NCI-H2029 (cell line): ENCODE data around the gene EML6.

Experiments used
- DNase-seq: peaks from one replicate; lab custom pipeline; 2025; lab: John Stamatoyannopoulos, UW

EML6 gene

DNA sequence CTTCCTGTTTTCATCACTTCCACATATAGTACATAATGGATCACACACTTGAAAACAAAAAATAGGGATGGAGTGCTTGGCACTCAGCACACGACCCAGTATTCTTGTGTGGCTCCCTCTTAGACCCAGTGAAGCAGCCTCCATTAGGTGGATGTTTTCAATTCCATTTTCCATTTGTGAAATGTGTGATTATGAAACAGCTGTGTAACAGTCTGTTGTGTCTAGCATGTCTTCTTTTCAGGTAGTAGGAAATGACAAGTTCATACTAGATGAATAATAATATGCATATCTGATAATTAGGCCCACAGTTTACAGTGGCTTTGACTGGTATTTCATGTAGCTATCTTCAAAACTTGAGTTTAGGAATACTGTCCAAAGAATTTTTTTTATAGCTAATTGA, 35.5 kb downstream of the EML6 start:
- DNase-seq = no peak

DNA sequence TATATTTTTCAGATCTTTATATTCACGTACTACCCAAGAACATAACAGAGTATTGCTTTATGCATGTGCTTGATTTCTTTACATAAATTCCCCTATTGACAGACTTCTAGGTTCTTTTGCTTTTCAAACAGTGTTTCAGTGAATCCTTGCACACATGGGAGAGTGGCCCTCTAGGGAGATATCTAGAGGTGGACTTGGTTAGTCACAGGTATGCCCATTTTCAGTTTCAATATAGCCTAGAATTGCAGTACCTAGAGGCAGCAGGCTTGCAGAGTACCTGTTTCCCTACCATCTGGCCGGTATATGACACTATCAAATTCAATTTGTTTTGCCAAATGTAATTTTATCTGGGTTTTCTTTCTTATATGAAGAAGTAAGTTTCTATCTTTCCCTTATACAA, 36.8 kb downstream of the EML6 start:
- no peak for DNase-seq

DNA sequence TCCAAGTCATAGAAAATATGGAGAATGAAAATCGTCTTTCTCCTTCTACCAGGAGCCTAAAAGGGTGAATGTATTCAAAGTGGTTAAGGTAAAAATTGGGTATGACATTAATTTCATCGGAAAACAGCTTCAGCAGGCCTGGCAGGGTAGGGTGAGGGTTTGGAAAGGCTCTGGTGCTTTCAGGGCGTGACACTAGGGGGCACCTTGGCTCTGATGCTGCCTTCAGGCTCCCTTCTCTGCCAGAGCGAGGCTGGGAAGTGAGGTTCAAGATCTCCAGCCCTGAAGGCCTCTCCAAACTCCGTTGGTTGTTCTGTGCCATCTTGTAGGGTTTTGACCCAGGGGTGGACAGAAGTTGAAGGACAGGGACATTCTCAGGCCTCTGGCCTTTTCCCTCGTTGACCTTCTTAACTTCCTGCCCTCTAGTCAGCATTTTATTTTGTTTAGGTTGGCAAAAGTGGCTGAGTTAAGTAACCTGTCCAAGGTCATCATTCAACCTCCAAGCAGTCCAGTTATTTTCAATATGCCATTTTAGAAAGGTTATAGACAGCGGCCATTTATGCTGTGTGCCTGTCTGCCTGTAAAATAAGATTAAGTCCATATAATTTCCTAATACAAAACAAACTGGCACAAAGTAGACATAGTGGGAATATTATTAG, 40.3 kb downstream of the EML6 start:
- DNase-seq = no peak

DNA sequence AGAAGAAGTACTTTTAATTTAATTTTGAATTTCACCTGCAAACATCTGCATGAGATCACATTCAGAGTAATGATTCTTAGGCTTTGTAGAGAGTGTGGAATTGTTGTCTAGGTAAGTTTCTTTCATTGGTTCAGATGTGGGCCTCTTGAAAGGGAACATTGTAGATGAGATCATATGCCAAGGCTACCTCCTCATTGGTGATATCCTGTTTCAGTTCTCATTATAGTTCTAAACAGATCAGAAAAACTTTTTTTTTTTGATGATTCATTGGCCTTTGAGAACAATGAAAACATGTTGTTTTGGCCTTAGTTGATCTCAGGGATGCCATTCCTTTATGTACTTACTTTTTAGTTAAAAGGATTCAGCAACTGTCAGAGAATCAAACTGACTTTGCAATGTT, 44.5 kb downstream of the EML6 start:
- no peak for DNase-seq

DNA sequence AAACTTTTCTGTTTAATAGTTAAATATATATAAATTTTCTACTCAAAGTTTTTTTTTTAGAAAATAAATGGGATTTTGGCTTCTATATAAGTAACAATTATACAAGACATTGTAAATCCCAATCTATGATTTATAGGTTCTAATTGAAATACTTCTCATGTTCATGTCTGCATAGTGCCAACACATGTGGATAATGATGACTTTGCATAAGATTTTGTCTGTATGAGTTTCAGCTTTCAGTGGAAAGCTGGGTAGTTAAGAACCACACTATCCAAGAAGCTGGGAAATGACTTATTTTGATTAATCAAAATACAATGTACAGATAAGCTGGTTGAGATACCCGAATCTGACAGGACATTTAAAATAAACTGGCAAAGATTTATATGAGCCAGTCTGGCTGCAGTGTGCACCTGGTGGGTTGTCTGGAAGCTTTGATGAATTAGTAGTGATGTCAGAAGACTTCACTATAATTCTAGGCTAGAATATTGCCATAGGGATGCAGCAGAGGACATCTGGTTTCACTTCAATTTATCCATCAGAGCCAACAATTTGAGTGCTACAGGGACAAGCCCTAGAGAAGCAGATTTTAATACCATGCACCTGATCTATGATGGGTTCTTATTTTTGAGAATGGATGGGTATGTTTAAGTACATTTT, 45.4 kb downstream of the EML6 start:
- no peak for DNase-seq

DNA sequence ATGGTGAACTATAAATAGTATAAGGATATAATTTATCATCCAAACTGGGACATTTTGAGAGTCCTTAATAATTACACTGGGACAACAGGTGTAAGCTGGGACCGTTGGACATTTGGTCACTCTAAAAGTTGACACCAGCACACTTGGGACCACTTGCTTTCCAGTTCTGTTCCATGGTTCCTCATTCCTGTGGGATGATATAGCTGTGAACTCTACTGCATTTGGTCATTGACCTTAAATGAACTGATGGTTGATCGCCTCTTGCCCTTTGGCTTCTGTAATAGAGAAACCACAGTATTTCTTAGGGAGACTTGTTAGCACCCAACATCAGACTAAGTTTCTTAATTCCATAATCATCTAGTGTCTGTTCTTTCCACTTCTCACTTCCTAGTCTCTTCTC, 46.7 kb downstream of the EML6 start:
- no peak for DNase-seq

DNA sequence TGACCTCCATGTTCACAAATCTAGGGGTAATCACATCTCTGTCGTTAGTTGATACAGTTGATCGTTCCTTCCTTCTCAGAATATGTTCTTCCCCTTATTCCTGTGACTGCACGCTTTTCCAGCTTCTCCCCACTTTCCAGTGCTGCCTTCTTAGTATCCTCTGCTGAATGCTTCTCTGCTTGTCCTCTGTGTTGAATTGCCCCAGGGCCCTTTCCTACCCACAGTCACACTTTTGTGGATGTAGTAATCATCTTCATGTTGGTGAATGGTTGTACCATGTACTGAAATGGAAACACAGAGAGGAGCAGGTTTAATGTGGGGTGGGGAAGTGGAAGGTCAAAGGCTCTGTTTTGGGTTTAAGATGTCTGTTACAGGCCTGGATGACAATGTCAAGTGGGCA, 47.2 kb downstream of the EML6 start:
- DNase-seq = no peak

DNA sequence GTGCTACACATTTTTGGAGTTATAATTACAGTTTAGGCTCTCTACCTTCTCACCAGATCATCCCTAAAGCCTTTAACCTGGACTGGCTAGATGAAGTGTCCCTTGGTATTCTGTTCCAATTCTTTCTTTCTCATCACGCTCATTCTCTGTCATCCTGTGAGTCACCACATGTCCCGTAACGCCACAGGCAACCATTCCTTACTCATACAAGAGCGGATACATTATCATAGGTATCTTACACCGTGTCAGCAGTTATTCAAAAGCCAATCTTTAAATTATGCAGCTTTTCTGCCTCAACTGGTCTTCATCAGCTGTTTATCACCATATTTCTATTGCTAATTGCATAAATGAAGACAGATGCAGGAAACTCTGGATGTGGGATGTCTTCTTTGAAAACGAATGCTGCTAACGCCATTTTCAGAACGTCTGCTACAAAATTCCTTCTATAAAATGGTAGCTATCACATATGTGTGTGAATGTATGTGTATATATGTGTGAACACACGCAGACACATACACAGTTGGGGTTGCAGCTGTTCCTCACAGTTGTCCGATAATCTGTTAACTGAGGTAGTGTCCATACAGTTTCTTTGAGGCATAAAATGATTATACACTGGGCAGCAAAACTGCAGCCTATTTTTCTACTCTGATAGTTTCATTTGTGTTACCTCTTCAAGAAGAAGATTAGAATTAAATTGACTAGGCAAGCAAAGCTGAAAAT, 47.9 kb downstream of the EML6 start:
- no peak for DNase-seq

DNA sequence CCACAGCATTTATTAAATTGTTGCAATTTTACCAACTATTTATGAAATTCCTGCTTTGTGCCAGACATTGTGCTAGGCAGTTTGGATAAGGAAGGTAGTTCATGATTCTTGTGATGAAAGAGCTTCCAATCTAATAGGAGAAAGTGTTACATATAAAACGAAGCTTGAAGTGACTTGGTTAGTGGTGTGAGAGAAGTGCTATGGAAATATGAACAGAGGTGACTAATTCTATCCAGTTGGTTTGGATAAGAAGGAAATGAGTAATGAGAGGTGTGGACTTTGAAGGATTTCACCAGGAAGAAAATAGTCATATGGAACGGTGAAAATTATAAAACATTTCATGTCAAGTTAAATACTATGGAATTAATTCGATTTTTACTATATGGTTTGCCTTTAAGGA, 48.6 kb downstream of the EML6 start:
- no peak for DNase-seq

DNA sequence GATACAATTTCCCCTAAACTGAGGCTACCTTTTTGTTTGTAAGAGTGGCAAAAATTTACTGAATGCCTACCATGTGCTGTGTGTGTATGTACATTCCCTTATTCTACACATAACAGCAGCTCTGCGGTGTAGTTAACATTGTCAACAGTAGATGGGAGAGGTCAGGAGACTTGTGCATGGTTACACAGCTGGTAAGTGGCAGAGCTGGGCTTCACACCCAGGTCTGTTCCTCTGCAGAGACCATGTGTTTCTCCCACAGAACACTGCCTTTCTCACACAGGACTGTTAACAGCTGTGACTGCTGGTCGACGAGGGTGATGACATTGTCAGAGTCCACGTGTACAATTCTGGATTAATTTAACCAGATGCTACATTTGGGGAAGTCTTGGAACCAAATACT, 49.1 kb downstream of the EML6 start:
- DNase-seq = no peak

DNA sequence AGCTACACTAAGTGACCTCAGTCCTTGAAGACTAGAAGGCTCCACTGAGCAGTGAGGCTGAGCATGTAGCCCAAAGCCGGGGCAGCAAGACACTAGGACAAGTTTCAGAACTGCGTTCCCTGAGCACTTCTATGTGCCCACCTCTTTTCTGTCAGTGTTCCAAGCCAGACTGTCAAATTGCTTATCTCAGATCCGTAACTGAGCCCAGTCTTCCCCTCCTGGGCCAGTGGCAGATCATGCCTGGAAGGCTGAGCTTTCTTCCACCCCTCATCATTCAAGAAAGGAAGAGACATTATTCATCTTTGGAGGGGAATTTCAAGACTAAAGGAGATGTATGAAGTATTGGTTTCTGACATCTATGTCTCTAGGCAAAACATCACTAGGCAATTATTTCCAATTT, 49.8 kb downstream of the EML6 start:
- no peak for DNase-seq

DNA sequence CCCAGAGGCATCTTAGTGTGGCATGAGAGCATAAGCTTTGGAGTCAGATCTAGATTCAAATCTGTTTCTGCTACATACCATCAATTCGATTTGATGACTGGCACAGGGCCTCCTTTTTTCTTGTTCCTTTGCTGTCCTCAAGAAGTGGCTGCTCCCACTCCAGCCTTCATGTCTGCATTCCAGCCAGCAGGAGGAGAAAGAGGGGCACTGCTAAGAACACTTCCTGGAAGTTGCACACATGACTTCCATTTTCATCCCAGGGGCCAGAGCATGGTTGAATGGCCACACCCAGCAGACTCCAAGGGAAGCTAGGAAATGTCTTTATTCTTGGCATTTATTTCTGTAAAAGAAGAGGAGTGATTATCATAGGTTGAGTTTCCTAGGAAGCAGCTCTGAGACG, 50.4 kb downstream of the EML6 start:
- DNase-seq = no peak

DNA sequence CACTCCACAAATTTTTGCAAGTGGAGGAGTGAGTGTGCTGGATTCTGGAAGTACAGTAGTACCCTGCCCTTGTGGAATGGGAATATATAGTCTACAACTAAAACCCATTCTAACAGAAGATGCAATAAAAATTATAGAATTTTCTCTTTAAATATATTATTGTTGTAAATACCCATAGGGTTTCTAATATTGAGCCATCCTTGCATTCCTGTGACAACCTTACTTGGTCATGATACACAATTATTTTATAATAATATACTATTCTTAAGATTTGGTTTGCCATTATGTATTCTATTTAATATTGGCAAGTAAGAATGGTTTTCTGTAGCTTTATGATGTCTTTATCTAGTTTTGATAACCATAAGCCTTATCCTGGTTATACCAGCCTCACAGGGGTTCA, 52.2 kb downstream of the EML6 start:
- DNase-seq = no peak

DNA sequence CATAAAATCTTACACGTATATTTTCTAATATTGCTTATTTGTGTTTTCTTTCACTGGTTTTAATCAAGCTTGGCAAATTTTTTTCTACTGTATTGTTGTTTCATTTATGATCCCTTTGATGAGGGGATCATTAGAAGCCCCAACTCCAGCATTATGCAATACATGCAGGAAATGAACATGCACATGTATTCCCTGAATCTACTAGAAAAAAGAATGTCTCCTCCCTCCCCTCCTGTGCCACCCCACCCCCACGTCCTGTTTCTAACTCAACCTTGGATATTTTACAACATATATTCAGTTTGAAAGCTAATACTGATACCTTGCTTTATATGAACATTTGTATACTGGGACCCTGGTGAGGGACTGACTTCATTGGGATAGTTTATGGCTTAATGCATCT, 53.0 kb downstream of the EML6 start:
- DNase-seq = no peak

DNA sequence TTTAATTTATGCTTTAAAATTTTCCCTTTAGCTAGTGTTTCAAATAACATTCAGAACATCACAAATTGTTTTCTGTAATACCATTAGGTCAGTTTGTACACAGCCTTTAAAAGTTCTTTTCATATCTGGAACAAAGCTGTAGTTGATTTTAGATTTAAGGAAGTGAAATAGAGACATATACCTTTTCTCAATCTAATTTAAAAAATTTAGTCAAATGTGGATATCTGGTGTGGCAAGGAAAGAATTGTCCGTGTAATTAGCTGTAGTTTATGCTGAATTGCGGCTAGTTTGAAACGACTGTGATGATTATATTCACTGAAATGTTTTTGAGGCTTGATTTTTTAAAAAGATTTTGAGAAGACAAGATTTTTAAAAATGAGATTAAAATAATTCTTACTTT, 59.9 kb downstream of the EML6 start:
- no peak for DNase-seq

DNA sequence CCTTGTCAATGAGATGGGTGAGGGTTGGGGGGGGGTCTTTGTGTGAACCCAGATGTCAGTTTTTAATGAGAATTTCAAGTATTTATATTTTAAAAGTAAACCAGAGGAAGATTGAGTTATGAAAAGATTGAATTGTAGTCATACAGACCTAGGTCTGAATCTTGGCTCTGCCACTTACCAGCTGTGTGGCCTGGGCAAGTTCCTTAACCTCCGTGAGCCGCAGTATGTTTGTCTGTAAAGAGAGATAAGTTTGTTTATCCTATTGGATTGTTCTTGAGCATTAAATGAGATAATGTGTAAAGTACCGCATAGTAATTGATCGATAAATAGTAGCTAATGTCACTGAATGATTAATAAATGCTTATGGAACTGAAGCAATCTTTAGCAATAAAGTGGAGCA, 63.8 kb downstream of the EML6 start:
- no peak for DNase-seq

DNA sequence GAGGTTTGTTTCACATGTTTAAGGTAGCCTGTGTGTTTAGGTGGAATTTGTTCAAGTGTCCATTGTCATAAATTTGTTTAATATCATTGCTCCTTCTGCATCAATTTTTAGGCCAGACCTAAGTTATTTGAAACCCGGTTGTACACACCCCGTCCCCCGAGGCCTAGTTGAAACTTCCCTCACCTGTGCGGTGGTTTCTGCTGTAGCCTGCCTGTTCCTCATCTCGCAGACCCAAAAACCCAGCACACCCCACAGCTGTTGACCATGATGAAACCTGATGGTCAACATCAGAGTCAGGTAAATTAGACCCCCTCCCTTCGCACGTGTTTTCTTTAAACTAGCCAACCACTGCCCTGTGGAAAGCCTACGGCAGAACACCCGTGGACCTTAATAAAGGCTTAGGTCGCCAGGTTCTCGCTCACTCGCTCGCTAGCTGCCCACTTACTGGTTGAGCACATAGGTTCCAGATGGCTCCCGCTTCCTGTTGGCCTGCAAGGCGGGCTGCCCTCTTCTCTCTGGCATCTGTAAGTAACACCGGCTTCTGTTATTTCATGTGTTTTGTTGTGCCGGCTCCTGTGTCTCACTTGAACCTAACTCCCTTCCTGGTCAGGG, 64.4 kb downstream of the EML6 start:
- DNase-seq = no peak

DNA sequence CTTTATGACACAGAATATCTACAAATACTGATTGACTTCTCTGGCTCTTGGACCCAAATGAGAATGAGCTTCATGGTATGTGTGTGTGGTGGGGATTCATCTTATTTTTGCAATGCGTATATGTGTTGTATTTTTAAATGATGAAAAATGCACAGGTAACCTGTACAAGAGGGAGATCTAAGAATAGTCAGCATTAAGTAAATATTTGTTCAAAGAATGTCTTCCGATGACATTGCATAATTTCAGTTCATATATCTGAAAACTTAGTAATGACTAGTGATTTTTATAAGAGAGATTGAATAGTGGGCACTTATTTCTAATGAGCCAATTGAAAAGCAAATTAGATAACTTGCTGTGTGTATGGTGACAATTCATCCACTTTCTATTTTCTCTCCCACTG, 66.4 kb downstream of the EML6 start:
- DNase-seq = no peak

DNA sequence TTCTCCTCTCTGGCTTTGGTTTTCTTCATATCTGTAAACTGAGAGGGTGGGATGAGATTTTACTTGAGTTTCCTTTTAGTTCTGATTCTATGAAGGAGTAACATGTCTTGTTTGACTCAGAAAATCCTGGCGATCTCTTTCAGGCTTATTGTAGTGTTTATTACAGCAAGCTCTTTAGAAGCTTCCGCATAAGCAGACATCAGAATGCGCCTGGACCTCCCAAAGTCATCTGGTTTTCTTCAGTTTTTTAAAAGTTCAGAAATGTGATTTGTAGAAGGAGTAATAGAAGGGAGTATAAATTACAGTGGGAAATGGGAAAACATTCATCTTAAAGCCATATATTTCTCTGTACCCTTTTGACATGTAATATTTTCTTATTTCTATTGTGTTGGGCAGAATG, 68.4 kb downstream of the EML6 start:
- DNase-seq = no peak

DNA sequence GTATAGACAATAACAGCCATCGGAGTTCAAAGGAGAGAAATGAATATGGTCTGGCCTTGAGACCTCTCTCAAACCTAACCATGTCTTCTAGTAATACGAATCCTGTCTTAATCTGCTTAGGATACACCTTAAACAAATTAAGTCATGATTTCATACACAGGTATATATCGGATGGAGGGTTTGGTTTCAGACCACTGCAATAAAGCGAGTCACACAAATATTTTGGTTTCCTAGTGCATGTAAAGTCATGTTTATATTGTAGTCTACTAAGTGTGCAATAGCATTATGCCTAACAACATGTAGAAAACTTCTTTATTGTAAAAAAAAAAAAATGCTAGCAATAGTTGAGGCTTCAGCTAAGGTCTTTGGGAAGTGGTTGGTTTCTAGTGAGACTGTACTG, 73.8 kb downstream of the EML6 start:
- DNase-seq = no peak

DNA sequence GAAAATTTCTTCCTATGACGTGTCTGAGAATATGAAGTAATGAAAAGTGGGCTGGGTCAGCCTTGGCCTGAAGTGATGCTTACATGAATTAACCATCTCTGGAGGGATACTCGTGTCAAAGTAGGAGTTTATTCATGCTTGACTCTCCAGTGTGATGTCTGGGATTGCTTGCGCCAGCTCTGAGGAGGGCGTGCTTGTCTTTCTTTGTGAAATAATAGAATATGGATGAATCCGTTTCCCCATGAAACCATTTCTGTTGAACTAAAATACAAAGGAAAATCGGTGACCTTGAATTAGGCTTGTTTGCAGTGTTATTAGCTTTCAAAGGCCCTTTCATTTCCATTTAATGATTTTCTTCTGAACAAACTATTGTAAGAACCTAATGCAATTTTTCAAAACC, 77.9 kb downstream of the EML6 start:
- no peak for DNase-seq

DNA sequence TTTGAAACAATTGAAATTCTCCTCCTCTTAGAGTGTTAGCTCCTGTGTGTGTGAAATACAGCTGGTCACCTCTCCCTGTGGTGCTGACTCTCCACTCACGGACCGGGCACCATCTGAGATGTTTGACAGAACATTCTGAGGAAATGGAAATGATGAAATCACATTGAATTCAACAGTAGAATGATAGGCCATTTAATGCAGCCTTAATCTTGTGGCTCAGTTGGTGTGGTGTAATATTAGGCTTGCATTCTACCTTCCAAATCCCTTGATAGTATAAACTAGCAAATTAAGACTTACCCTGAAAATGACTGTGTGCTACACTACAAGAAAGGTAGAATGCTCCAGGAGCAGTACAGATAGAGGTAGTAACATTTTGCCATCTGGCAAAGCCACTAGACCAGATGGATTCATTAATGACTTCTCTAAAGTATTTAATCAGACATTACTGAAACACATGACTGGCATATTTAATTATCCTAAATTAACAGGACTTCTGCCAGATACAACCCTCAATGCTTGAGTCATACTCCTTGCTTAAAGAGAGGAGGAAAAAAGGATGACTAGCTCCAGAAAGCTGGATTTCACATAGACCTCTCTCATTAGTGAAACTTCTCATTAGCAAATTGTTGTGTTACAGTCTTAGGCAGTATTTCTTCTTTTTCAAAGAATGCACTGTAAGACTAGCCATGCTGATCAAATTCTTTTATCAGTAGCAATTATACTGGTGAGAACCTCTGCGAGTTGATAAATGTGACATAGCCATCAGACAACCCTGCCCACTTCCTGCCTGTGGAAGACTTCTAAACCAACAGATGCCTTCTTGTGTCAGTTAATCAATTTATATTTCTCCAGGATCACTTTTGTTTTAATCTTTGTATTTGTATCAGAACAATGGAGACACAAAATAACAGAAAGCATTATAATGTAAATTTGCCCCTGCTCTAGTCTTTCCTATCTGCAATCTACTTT, 80.6 kb downstream of the EML6 start:
- DNase-seq = no peak
